ENCODE results near the gene CD63.
A peak's percentile ranks its signal among the peaks of the same experiment; 100 is the strongest.

The CD63 gene

GRCh38 chr12:55738123-55739024 is 9.6 kb upstream of the CD63 start:
- DNase-seq = peak; percentile 62

GRCh38 chr12:55737581-55738122 is 8.8 kb upstream of the CD63 start:
- no peak for DNase-seq

GRCh38 chr12:55736780-55737580 is 8.2 kb upstream of the CD63 start:
- DNase-seq = peak; percentile 44

DNA sequence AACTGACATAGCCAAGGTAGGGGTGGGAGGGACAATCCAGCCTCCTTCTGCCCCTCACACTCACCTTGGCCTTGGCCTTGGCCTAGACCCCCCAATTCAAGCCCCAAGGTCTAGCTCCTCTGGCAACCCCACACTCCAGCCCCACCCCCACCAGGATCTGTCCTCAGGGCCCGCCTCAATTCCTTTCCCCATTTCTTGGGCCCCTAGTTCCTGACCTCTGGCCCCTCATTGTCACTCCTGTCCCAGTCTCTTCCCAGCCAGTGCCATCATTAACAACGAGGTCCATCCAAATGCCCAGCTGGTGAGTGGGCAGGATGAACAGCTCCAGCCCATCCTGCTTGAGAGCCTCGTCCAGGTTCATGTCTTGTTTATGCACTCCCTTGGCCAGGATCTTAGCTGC is 7.3 kb upstream of the CD63 start:
- DNase-seq = no peak

- DNase-seq = no peak
Observed at GRCh38 chr12:55734595-55734994, 5.8 kb upstream of the CD63 start.

DNA sequence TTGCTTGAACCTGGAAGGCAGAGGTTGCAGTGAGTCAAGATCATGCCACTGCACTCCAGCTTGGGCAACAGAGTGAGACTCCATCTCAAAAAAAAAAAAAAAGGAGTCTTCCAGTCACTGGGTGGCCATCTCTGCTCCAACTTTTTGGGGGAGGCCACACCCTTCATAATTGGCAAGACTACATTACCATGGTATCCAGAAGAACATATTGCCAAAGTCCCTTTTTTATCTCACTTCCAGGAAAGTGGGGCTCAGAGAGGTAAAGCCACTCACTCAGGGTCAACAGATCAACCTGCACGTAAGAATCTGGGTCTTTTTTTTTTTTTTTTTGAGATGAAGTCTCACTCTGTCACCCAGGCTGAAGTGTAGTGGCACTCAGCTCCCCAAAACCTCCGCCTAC is 5.0 kb upstream of the CD63 start:
- no peak for DNase-seq

GRCh38 chr12:55733021-55733555 is 4.3 kb upstream of the CD63 start:
- DNase-seq = no peak

- DNase-seq = no peak
Observed at GRCh38 chr12:55732288-55732687, 3.5 kb upstream of the CD63 start.

GRCh38 chr12:55729819-55730818 is 1.3 kb upstream of the CD63 start:
- peak; percentile 21 for DNase-seq

- DNase-seq = peak; percentile 6
Observed at GRCh38 chr12:55728186-55728938, 447 bp downstream of the CD63 start.

DNA sequence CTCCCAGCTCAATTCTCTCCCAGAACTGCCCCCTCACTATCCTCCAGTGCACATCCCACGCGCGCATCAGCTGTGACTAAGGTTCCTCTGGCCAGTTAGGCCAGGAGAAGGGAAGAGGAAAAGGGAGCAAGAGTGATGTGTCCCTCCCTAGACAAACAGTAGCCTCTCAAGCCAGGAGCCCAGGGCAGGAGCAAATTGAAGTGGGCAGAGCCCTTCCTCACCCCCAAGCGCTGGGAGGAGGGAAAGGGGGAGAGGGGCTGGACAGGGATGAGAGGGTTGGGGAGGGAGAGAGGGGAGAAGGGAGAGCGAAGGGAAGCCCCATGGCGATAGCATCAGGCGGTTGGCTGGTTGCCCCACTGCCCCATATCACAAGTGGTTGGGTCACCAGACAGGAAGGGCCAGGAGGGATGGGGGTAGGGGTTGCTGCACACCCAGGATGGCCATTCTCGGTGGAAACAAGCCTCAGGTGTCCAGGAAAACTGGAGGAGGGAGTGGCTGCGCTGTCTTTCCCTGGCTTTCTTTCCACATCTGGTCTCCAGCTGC is 1.1 kb downstream of the CD63 start:
- no peak for DNase-seq

DNA sequence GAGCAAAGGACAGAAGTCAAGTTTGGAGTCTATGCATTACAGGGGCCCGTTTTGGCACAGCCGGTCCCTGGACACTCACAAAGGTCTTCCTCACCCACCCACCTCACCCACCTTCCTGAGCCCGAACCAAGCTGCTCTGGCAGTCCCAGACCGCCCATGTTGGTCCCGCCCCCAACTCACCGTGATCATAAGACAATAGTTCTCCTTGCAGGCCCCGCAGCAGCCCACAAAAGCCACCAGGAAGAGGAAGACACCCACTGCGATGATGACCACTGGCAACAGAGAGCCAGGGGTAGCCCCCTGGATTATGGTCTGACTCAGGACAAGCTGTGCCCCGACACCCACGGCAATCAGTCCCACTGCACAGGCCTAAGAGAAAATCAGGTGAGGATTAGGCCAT is 1.8 kb downstream of the CD63 start:
- DNase-seq = no peak

GRCh38 chr12:55725556-55725955 is 3.3 kb downstream of the CD63 start:
- DNase-seq = no peak

- no peak for DNase-seq
Observed at GRCh38 chr12:55724940-55725309, 3.9 kb downstream of the CD63 start.

- DNase-seq = no peak
Observed at GRCh38 chr12:55724226-55724939, 4.4 kb downstream of the CD63 start.

DNA sequence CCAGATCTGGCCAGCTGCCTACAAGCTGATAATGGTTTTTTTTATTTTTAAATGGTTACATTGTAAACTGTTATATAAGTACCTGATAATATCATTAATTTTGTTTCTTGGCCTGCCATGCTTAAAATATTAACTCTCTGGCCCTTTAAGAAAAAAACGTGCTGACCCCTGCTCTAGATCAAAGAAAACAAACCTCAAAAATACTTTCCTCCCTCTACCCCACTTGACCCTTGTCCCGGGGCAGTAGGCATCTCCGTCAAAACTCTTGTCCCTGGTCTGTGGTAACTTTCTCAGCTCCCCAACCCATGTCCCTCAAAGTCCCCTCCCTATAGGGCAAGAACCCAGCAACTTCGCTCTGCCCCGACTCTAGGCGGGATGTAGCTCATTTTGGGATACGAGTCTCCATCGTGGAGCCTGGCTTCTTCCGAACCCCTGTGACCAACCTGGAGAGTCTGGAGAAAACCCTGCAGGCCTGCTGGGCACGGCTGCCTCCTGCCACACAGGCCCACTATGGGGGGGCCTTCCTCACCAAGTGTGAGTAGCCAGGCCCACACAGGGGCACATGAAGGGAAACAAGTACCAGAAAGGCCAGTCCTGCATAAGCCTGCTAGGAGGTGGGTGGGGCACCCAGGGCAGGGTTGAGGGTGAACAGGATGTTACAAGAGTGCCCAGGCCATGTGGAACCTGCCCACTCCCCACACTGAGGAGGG is 5.1 kb downstream of the CD63 start:
- no peak for DNase-seq

DNA sequence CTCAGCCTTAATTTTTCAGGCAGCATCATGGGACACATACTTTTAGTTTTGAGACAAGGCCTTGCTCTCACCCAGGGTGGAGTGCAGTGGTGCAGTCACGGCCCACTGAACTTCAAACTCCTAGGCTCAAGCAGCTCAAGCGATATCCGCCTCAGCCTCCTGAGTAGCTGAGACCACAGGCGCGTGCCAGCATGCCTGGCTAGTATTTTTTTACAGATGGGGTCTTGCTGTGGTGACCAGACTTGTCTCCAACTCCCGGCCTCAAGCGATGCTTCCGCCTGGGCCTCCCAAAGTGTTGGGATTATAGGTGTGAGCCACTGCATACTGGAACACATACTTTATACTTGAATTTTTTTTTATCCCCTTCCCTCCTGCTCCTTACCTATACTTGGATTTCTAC is 5.9 kb downstream of the CD63 start:
- no peak for DNase-seq

DNA sequence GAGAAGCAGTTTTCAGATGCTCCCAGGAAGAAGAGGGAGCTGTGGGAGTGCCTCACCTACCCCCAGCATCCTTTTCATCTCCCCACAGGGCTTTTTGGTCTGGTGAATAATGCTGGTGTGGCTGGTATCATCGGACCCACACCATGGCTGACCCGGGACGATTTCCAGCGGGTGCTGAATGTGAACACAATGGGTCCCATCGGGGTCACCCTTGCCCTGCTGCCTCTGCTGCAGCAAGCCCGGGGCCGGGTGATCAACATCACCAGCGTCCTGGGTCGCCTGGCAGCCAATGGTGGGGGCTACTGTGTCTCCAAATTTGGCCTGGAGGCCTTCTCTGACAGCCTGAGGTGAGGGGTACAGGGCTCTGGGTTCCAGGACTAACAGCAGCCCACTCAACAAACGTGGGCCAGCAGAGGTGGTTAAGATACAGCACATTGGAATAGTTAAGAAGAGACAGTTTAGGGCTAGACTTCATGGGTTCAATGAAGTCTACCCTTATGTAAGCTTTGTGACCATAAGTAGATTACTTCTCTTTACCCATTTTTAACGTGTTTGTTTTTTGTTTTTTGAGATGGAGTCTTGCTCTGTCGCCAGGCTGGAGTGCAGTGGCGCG is 7.1 kb downstream of the CD63 start:
- DNase-seq = no peak

GRCh38 chr12:55720894-55721444 is 7.8 kb downstream of the CD63 start:
- no peak for DNase-seq
